T47D (cell line): Measurements from ENCODE around the gene PCSK5.

Experiments used
- DNase-seq, 2 experiments: peaks; one replicate each; pipeline versions ENCODE4 v3.0.0 to v3.0.0-alpha.2; 2011 to 2012; ENCODE audit warnings: low read depth in 1 of 2, low spot score in 1 of 2
- JUND ChIP-seq: IDR thresholded peaks from 2 replicates; pipeline ENCODE4 v1.6.1; 2012; ENCODE audit warnings: low read depth
- in situ Hi-C: cut with HindIII; loops from 2 replicates; pipeline ENCODE4 v1.10.0; 2016; ENCODE audit warnings: low sequenced_read_pairs, low pct_unique_long_range_greater_than_20kb

The PCSK5 gene

DNA sequence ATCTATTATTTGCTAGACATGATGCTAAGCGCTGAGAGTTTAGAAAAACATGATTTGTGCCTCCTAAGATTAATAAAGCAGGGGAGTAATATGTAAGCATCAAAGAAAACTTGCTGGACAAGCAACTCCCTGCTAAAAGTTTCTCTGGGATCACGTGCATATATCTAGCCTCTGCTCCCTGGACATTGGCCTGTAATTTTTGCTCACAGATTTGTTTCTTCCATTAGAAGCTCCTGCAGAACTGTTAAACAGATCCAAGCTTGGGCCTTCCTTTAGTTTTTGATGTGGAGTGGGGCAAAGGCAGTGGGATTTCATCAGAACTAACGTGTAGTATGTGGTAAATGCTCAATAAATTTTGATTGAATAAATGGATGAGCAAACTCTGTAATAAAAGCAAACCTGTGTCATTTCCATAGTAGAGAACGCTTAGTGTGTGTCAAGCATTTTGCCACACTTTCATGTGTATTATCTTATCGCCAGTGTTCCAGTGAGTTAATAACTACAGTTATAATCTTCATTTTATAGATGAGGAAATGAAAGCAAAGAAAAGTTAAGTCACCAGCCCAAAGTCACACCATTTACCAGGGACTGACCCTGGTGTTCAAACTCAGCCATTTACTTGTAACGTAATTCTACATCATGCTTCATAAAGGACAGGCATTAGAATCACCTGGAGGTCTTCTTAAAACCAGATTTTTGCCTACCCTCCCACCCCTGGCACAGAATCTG is 100.3 kb downstream of the PCSK5 start:
- in situ Hi-C loops: no loop called here
- no peak for TF ChIP-seq JUND
- DNase-seq: no peak

DNA sequence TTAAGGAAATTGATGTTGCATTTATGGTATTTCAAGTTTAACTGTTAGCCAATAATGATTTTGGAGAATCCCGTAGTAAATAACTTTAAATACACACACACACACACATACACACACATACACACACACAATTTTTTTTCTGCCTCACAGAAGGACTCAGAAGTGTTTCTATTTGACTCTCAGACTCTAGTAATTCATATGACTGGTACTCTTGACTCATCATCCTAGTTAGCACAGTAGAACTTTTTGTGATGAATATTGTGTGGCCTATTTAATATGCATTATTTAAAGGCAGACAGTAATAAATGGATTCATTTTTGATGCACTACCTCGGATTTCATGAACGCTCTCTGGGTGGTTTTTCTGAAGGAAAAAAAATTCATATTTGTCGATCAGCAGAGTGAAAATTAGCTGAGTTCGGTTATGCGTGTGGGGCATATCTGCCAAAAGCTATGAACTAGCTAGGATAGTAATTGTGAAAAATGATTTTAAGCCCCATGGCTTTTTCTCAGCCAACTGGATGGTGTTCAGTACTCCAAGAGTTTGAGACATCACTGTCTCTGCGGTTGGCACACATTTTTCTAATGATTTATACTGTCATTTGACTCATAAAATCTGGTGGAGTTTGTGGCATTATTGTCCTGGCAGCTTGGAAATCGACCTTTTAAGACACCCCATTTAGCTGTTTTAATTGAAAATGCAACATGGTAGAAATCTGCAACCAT is 102.2 kb downstream of the PCSK5 start:
- no peak for DNase-seq
- in situ Hi-C loops: no loop called here
- TF ChIP-seq JUND: no peak

DNA sequence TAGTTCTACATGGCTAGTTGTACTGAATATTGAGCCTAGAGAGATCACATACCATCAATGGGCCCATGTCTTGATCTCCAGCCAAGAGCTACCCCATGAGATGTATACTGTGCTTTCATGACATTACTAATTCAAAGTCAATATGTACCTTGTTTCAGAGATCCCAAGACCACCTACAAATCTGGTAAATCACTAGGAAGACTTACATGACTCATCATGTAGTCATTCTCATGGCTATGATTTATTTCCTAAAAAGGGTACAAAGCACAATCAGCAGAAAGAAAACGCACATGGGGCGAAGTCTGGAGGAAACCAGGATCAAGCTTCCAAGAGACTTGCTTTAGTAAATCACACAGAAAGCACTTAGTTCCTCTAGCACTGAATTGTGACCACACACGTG is 103.0 kb downstream of the PCSK5 start:
- TF ChIP-seq JUND: no peak
- in situ Hi-C loops: no loop called here
- no peak for DNase-seq

DNA sequence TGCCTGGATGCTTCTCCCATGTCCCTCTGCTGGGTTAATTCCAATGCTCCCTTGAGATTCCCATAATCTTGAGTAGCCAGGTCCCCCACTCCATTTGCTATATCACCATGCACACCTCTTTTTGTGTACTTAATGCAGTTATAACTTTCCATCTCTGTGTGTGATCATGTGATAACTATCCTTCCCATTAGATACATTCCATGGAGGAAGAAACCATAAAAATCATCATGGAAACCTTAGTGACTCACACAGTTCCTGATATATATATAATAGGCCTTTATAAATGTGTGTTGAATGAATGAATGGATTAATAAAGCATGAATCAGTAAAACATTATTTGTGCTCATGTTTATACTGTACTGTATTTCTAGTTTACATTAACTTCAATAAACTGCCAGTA is 104.6 kb downstream of the PCSK5 start:
- DNase-seq: no peak
- TF ChIP-seq JUND: no peak
- in situ Hi-C loops: no loop called here

- TF ChIP-seq JUND: no peak
- DNase-seq: no peak
- in situ Hi-C loops: no loop called here
These were observed 106.3 kb downstream of the PCSK5 start for GRCh38 chr9:75996726-75997125.

DNA sequence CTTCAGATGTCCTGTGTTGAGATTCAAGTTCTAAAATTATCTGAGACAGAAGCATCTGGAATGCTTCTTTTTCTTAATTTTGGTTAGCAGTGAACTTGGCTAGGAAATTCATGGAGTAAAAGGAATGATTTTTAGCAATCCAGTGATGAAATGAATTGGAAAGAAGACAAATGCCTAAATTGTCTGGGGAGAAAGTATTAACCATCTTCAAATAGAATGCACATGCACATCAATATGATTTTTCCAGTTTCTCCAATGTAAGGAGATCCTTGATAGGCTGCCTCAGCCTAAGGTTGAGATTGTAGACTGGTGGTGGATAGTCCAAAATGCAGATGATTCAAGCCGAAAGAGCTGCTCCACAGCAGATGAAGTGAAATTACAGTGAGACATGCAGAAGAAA is 106.7 kb downstream of the PCSK5 start:
- TF ChIP-seq JUND: no peak
- in situ Hi-C loops: no loop called here
- no peak for DNase-seq

DNA sequence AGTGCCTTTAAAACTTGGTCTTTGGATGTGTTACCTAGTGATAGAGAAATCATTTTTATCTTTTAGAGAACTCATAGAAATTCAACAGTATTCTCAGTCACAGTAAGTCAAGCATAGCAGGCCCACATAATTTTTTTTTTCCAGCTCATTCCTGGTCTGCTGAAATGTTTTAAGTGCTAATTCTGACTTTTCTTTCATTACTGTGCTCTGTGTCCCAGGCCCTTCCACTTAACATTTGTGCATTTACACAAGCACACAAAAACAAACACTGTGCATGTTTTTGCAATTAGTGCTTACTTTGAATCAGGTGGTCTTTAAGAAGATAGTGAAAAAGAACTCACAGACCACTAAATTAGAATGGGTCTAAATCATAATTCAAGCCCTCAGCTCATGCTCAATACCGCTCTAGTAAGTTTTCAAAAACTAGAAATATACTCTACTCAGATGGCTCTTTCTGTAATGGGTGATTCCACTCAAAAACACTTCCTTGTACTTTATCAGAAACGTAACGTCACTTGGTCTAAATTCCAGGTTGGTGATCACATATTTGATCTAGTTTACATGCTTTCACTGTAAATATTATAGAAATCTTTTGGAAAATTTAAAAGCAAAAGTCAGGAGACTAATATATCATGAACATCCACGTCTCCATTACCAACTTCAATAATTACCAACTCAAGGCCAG is 107.8 kb downstream of the PCSK5 start:
- no peak for TF ChIP-seq JUND
- in situ Hi-C loops: no loop called here
- DNase-seq: no peak

DNA sequence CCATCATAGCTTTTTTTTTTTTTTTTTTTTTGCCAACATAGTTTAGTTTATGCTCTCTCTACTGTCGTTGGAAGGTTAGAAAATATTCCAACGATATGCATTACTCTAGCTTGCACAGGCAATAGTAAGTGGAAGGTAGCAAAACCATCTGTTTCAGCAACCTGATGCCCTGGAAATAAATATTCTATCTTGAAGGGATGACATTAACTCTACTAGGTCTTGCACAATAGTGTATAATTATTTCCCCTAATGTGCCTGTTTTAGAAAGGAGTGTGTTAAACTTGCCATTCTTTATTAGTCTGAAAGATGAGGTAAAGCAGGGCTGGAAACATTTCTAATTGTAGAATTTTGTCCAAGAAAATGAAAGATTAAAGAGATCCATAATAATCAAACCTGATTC is 111.0 kb downstream of the PCSK5 start:
- TF ChIP-seq JUND: no peak
- in situ Hi-C loops: no loop called here
- no peak for DNase-seq

DNA sequence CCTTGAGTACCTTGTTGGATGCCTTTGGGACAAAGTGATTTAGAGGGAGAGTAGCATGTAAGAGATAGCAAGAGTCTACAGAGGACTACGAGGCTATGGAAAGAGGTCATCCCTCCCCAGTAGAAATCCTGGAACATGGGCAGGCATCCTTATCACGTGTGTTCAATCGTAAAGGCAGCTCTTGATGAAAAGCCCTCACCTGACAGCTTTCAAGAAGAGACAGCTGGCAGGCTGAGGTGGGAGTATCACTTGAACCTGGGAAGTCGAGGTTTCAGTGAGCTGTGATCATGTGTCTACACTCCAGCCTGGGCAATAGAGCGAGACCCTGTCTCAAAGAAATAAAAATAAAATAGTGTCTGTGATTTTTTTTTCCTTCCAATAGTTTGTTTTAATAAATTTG is 112.6 kb downstream of the PCSK5 start:
- DNase-seq: no peak
- TF ChIP-seq JUND: no peak
- in situ Hi-C loops: no loop called here

DNA sequence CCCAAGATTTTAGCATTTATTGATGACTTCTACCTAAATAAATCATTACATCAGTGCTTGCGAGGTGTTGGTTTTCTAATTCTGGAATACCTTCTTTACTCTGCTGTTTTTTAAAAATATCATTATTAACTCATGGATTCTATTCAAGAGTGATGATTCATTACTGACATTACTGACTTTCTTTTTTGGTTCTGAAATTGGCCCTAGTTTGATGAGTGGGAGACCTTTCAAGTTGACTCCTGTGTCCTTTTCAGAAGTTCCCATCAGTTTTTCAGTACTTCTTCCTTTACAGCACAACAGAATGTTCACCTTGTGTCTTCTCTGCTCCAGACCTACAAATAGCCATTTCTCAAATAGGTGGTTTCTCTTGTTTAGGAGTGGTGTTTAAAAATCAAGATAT is 114.1 kb downstream of the PCSK5 start:
- TF ChIP-seq JUND: no peak
- no peak for DNase-seq
- in situ Hi-C loops: no loop called here

- in situ Hi-C loops: no loop called here
- DNase-seq: no peak
- TF ChIP-seq JUND: no peak
These were observed 117.5 kb downstream of the PCSK5 start for GRCh38 chr9:76007935-76008334.

GRCh38 chr9:76013809-76014208 is 123.3 kb downstream of the PCSK5 start:
- no peak for TF ChIP-seq JUND
- in situ Hi-C loops: no loop called here
- DNase-seq: no peak

- in situ Hi-C loops: no loop called here
- DNase-seq: no peak
- no peak for TF ChIP-seq JUND
These were observed 127.8 kb downstream of the PCSK5 start for GRCh38 chr9:76018235-76018634.

DNA sequence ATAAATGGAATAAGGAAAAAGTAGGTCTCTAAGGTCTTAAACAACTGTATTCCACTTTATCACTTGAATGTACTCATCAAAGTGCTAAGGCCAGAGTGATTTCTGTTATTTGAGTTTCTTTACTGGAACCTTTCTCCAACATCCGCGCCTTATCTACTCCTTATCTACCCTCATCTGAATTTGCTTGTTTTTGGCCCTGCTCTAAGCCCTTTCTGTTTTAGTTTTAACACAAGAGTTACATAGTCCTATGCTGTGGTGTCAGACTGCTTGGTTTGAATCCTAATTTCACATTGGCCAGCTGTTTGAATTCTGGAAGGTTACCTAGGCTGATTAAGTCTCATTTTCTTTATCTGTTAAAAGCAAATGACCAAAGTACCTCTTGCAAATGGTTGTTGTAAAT is 128.3 kb downstream of the PCSK5 start:
- no peak for TF ChIP-seq JUND
- no peak for DNase-seq
- in situ Hi-C loops: no loop called here
